Measurements from ENCODE around the gene ZNF521.

Gene ZNF521

GRCh38 chr18:25123438-25124232 is 228.3 kb downstream of the ZNF521 start:
- no peak for DNase-seq

GRCh38 chr18:25121442-25121841 is 230.5 kb downstream of the ZNF521 start:
- DNase-seq: no peak

- peak in 1 of 4 experiments; percentile 25 for DNase-seq
Observed at GRCh38 chr18:25113566-25113965, 238.4 kb downstream of the ZNF521 start.

DNA sequence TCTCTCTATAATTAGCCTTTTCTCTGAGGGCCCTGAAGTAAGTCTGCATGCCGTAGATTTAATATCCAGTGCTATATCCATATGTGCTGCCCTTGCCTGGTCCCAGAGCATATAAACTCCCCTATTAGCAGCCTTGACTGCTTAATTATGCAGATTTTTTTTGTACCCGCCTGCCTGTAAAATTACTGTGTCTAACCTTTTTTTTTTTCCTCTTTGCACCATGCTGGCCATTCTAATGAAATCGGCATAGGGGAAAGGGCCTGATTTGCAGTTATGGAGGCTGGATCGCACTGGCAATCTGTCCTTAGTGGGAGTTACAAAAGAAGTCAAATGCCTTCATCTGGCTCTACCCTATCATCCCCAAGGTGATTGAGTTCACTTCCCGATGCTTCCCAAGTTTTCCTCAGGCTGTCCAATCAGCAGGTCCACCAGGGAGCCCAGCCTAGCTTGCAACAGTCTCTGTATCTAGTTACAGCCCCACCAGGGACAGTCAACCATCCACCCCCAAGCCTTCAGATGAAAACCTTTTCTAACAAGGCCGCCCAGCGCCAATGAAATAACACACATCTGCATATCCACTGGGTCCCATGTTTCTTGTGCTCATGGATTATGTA is 239.0 kb downstream of the ZNF521 start:
- no peak for DNase-seq

DNA sequence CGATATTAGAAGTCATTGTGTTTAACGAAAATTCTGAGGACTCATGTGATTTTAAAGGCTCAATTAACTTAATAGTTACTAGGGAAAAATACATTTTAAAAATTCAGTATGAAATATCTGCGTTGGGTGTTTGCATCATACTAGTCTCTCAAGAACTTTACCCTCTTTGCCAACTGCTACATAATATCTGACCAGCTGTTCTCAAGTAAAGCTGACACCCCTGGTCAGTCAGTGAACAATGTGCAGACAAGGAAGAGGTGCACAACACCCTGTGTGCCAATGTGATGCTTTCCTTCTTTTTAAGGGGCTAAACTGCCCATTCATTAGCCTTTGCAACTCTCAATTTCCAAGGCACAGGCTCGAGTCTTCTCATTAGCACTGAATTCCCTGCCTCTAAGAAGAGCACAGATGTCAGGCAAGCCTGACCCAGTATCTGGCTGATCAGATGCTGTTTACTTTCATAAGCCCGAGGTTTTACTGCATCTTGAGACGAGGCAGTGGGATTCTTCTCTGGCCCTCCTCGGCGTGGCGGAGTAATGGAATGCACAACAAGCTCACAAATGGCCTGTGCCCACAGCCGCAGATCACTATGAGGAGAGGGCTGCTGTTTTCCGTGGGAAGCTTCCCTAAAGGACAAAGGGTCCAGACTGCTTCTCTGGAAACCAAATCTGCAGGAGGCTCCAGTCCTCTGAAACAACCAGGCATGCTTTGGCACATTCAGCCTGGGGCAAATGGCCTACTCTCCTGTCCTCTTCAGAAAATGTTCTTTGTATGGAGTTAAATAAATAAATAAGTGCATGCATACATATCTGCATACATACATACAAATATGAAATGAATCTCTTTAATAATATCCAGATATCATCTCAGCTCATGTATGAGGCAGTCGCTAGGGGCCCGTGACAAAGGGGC is 240.3 kb downstream of the ZNF521 start:
- no peak for DNase-seq

GRCh38 chr18:25109484-25109883 is 242.5 kb downstream of the ZNF521 start:
- DNase-seq: no peak

GRCh38 chr18:25103468-25104155 is 248.4 kb downstream of the ZNF521 start:
- DNase-seq: no peak

- DNase-seq: no peak
Observed at GRCh38 chr18:25102662-25103061, 249.3 kb downstream of the ZNF521 start.

DNA sequence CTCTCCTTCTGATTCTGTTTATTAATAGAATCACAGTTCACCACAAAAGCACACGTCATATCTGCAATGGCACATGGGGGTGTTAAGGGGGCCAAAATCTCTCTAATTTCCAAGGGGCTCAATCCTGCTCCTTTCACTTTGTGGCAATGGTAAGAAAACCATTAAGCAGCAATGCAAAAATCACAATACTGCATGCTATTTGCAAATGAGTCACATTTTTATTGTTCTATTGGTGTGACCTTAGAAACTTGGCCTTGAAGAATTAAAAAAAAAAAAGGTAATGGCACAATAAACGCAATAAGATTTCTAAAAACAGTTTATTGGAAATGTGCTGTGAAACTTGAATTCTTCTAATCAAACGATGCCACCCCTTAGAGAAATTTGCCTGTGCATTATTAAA is 251.5 kb downstream of the ZNF521 start:
- DNase-seq: no peak

DNA sequence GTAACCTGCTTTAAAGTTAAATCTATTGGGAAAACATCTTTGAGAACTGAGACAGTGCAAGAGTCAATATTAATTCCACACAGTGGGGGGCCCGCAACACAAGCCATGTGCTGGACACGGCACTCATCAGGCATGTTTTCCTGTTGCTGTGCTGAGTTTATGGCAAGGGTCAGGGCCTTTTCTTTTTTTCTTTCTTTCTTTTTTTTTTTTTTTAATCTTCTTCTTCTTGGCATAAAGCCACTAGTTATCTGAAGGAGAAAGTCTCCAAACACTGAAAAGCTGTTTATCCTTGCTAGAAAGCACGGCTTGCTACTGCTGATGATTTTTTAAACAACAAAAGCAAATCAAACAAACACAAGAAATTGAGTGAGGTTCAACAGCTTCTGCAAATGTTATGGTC is 252.1 kb downstream of the ZNF521 start:
- DNase-seq: no peak

- peak in 3 of 4 experiments; percentile 6 to 10 (median 7) for DNase-seq
Observed at GRCh38 chr18:25097569-25098056, 254.4 kb downstream of the ZNF521 start.

- no peak for DNase-seq
Observed at GRCh38 chr18:25097057-25097456, 254.9 kb downstream of the ZNF521 start.

GRCh38 chr18:25093141-25093540 is 258.8 kb downstream of the ZNF521 start:
- no peak for DNase-seq

GRCh38 chr18:25089470-25089869 is 262.5 kb downstream of the ZNF521 start:
- DNase-seq: no peak

DNA sequence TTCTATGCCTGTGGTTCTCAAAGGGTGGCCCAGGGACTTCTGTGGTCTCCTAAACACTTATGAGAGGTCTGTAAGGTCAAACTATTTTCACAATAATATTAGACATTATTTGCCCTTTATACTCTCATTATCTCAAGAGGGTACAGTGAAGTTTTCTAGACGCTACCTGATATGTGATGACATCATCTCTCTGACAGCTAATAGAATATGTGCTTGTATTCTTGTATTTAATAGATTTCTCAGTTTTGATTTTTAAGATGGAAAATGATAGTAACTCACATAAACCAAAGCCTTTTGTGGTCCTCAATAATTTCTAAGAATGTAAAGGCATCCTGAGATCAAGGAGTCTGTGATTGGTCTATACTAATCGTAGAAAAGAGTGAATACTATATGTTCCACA is 265.1 kb downstream of the ZNF521 start:
- DNase-seq: no peak

- DNase-seq: no peak
Observed at GRCh38 chr18:25081001-25081400, 271.0 kb downstream of the ZNF521 start.

DNA sequence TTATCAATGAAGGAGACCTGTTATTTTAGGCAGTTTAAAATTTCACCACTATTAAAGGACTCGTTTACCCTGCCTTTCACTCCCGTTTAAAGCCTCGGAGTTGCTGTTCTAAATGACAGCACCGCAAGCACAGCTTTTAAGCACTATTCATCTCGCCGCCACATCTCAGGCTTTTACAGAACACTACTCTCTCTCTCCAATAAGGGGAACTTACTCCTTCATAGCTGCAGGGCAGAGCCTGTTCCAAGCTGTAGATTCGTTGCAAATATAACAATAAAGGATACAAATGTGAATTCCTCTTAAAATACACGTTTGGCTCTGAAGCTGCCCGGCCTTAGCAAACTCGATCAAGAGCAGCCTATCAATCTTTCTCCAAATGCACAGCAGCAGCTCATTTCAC is 271.8 kb downstream of the ZNF521 start:
- DNase-seq: no peak

- no peak for DNase-seq
Observed at GRCh38 chr18:25077944-25078723, 273.8 kb downstream of the ZNF521 start.

DNA sequence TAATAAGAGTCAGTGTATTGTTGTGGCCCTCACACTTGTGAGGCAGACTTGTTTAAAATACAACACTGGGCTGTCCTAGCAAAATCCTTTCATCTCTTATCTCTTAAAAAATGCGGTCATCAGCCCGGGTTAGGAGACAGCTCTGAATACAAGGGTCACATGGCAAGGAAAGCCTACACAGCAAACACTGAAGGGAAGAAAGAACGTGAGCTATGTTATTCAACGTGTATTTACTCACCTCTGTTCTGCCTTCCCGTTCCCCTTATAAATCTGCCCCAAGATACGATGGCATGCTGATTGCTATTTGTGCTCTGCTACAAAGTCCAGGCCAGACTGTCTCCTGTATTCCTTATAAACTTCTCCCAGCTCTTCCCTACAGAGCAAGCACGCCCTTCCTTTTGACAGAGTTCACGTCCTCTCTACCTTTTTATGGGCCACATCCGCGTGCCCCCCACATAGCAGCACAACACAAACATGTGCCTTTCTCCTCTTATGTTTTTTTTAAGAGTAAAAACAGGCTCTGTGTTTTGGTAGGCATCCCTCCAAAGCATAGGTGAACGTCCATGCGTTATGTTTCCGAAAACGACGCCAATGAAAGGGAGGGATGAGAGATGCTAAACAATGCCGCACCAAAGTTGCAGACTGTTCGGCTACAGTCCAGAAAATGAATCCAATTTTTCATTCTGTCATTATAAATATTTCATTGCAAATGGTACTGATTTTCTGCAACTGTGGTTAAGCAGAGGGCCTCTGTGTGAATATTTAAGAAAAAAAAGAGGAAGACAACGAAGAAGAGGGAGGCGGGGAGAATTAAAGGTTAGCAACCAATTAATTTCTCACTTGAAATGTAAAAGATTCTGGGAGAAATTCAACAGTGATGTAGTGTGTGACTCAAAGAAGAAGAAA is 274.7 kb downstream of the ZNF521 start:
- DNase-seq: no peak

DNA sequence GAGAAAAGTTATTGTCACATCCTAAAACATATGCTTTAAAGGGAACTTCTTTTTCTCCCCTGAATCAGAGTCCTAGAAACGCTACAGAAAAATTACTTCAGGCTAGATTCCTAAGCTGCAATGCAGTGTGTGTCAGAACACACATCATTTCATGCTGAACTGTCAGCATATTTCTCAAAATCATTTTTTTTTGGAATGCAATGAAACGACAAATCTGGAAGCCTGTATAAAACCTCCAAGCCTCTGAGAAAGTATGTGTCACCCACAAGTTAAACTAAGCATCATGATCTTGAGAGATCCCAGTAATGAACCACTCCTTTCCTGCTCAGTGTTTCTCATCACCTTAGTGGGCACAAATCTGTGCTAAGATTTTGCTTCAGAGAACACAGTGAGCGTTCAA is 276.2 kb downstream of the ZNF521 start:
- no peak for DNase-seq

DNA sequence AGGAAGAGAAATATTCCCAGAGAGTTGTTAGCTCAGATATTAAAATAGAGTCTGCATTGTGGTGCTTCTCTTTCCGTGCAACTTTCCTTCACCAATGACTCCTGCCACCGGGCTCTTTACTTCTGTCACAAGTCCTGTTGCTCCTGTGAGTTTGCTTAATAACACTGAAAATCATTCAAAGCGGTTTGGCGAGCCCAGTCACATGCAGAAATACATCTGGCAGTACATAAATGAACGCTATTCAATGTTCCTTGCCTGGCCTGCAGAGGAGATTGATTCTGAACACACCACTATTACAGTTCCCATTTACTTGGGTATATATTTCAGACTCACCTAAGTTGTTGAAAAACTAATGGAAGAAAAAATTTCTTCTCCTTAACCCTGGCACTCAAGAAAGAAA is 276.6 kb downstream of the ZNF521 start:
- no peak for DNase-seq
